WTC11 (cell line): ENCODE data around the gene ABCC6.

Experiments
- FOXJ3 ChIP-seq: sonication (generic); formaldehyde crosslinking; IDR thresholded peaks from 2 replicates; pipeline ENCODE4 v1.9.0; 2021; ENCODE audit warnings: missing genetic modification reagents, mild to moderate bottlenecking, borderline replicate concordance
- KAT7 ChIP-seq: sonication (generic); formaldehyde crosslinking; IDR thresholded peaks from 2 replicates; pipeline ENCODE4 v1.8.1; 2023; ENCODE audit warnings: missing genetic modification reagents, mild to moderate bottlenecking, borderline replicate concordance
- NR2C2 ChIP-seq: sonication (generic); formaldehyde crosslinking; IDR thresholded peaks from 2 replicates; pipeline ENCODE4 v1.8.0; 2022; ENCODE audit warnings: mild to moderate bottlenecking, missing genetic modification reagents
- NR3C1 ChIP-seq: sonication (generic); formaldehyde crosslinking; conservative IDR thresholded peaks from 2 replicates; pipeline ENCODE4 v1.8.1; 2023; ENCODE audit warnings: low read depth, mild to moderate bottlenecking, missing genetic modification reagents
- SP1 ChIP-seq: sonication (generic); formaldehyde crosslinking; conservative IDR thresholded peaks from 2 replicates; pipeline ENCODE4 v1.8.1; 2022; ENCODE audit warnings: missing genetic modification reagents
- TEAD4 ChIP-seq: sonication (generic); formaldehyde crosslinking; IDR thresholded peaks from 2 replicates; pipeline ENCODE4 v1.8.0; 2022; ENCODE audit warnings: mild to moderate bottlenecking, missing genetic modification reagents
- ZNF232 ChIP-seq: sonication (generic); formaldehyde crosslinking; IDR thresholded peaks from 2 replicates; pipeline ENCODE4 v1.8.0; 2022; ENCODE audit warnings: mild to moderate bottlenecking, missing genetic modification reagents
- ZNF423 ChIP-seq: fragments of 250-450 bp; sonication (Bioruptor Pico); IDR thresholded peaks from 2 replicates; pipeline ENCODE4 v2.1.2; 2022; ENCODE audit warnings: mild to moderate bottlenecking, moderate library complexity
- TF ChIP-seq, protein P1 (sequence below): fragments of 200-600 bp; IDR thresholded peaks from 2 replicates; pipeline ENCODE4 v1.8.0; 2022; ENCODE audit warnings: antibody characterized with exemption
- TF ChIP-seq, protein P2 (sequence below): sonication (generic); formaldehyde crosslinking; IDR thresholded peaks from 2 replicates; pipeline ENCODE4 v1.8.0; 2022; ENCODE audit warnings: mild to moderate bottlenecking, missing genetic modification reagents
- TF ChIP-seq, protein P3 (sequence below): sonication (generic); formaldehyde crosslinking; IDR thresholded peaks from 2 replicates; pipeline ENCODE4 v1.8.0; 2023; ENCODE audit warnings: missing genetic modification reagents, mild to moderate bottlenecking, borderline replicate concordance

DNA sequence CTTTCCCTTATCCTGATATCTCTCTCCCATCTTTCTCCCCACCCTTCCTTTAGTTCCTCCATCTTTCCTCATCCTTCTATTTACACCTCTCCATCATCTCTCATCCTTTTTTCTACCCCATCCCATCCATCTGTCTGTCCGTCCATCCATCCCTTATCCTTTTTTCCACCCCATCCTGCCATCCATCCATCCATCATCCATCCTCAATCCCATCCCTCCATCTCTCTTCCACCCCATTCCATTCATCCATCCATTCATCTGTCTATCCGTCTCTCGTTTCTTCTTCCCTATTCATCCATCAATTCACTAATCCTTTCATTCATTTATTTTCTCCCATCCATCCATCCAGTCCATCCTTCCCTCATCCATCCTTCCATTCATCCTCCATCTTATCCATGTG, 68.1 kb downstream of the ABCC6 start:
- TF ChIP-seq, protein P1, sequence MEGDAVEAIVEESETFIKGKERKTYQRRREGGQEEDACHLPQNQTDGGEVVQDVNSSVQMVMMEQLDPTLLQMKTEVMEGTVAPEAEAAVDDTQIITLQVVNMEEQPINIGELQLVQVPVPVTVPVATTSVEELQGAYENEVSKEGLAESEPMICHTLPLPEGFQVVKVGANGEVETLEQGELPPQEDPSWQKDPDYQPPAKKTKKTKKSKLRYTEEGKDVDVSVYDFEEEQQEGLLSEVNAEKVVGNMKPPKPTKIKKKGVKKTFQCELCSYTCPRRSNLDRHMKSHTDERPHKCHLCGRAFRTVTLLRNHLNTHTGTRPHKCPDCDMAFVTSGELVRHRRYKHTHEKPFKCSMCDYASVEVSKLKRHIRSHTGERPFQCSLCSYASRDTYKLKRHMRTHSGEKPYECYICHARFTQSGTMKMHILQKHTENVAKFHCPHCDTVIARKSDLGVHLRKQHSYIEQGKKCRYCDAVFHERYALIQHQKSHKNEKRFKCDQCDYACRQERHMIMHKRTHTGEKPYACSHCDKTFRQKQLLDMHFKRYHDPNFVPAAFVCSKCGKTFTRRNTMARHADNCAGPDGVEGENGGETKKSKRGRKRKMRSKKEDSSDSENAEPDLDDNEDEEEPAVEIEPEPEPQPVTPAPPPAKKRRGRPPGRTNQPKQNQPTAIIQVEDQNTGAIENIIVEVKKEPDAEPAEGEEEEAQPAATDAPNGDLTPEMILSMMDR, result no peak
- TF ChIP-seq, protein P2, sequence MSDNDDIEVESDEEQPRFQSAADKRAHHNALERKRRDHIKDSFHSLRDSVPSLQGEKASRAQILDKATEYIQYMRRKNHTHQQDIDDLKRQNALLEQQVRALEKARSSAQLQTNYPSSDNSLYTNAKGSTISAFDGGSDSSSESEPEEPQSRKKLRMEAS (CRISPR knock-in tag), result no peak
- TF ChIP-seq ZNF423 (CRISPR knock-in tag) (no peak), ZNF232 (CRISPR knock-in tag) (no peak), FOXJ3 (CRISPR knock-in tag) (no peak), KAT7 (CRISPR knock-in tag) (no peak), NR2C2 (CRISPR knock-in tag) (no peak), TEAD4 (no peak), NR3C1 (no peak), SP1 (CRISPR knock-in tag) (no peak)
- TF ChIP-seq, protein P3, sequence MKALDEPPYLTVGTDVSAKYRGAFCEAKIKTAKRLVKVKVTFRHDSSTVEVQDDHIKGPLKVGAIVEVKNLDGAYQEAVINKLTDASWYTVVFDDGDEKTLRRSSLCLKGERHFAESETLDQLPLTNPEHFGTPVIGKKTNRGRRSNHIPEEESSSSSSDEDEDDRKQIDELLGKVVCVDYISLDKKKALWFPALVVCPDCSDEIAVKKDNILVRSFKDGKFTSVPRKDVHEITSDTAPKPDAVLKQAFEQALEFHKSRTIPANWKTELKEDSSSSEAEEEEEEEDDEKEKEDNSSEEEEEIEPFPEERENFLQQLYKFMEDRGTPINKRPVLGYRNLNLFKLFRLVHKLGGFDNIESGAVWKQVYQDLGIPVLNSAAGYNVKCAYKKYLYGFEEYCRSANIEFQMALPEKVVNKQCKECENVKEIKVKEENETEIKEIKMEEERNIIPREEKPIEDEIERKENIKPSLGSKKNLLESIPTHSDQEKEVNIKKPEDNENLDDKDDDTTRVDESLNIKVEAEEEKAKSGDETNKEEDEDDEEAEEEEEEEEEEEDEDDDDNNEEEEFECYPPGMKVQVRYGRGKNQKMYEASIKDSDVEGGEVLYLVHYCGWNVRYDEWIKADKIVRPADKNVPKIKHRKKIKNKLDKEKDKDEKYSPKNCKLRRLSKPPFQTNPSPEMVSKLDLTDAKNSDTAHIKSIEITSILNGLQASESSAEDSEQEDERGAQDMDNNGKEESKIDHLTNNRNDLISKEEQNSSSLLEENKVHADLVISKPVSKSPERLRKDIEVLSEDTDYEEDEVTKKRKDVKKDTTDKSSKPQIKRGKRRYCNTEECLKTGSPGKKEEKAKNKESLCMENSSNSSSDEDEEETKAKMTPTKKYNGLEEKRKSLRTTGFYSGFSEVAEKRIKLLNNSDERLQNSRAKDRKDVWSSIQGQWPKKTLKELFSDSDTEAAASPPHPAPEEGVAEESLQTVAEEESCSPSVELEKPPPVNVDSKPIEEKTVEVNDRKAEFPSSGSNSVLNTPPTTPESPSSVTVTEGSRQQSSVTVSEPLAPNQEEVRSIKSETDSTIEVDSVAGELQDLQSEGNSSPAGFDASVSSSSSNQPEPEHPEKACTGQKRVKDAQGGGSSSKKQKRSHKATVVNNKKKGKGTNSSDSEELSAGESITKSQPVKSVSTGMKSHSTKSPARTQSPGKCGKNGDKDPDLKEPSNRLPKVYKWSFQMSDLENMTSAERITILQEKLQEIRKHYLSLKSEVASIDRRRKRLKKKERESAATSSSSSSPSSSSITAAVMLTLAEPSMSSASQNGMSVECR (CRISPR knock-in tag), result no peak
